ENCODE data around the gene TAF4B. TPM values are rescaled to one million over a fixed set of nuclear protein-coding genes. Genes with fewer than 3 reads are reported as not detected.

TAF4B gene
- polyA plus RNA-seq, 1 donor from 2014 or later = 0.38 TPM

DNA sequence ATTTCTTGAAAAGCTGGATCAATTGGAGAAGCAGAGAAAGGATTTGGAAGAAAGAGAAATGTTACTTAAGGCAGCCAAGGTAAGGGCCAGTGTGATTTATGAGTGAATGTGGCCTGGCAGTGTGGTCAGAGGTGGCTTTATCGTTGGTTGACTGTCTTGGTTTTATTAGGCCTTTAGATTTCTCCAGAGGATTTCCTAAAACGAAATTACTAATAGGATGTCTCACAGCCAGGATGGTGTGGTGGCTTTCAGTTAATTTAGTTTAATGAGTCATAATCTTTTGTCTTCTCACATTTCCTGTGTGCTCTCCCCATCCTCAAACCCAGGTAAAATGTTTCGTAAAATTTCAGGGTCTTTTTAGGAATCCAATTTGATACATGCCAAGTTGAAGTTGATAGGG lies 100.8 kb downstream of the TAF4B start:
- Histone ChIP-seq H3K36me3 (ENCODE audit: insufficient read depth, low read length) (no peaks in the 10 kb centered on the region), H3K9ac (ENCODE audit: low read length) (no peak overlapping the region), H2AFZ (ENCODE audit: low read depth, low read length) (no peak overlapping the region), H3K27me3 (ENCODE audit: insufficient read depth, low read depth, low read length) (no peaks in the 10 kb centered on the region), H3K9me2 (ENCODE audit: insufficient read depth, low read length) (no peaks in the 10 kb centered on the region), H3F3A (ENCODE audit: insufficient read depth, low read length, poor library complexity, severe bottlenecking) (no peaks in the 10 kb centered on the region), H3K27ac (ENCODE audit: low read length) (no peak overlapping the region), H3K79me2 (replicated peaks; ENCODE audit: insufficient read depth, low read length) (no peaks in the 10 kb centered on the region), H4K20me1 (ENCODE audit: insufficient read depth) (no peaks in the 10 kb centered on the region), H3K4me3 (ENCODE audit: low read length) (no peak overlapping the region), H3K9me3 (ENCODE audit: low read length) (no peaks in the 10 kb centered on the region), H3K4me2 (ENCODE audit: low read length) (no peak overlapping the region)
- no peak for TF ChIP-seq TAF1 (IDR thresholded peaks at IDR 0.05; ENCODE audit: low read depth)
- TF ChIP-seq POLR2AphosphoS5 (IDR thresholded peaks at IDR 0.05) = no peak
- no peak for TF ChIP-seq EP300 (conservative IDR thresholded peaks at IDR 0.05; ENCODE audit: poor library complexity, severe bottlenecking)
- TF ChIP-seq EZH2 (IDR thresholded peaks at IDR 0.05; ENCODE audit: borderline replicate concordance, insufficient read depth, low read length, poor library complexity, severe bottlenecking) = no peak
- no peak for TF ChIP-seq SMC3 (conservative IDR thresholded peaks at IDR 0.05; ENCODE audit: poor library complexity)
- TF ChIP-seq MXI1 (conservative IDR thresholded peaks at IDR 0.05; ENCODE audit: poor library complexity, severe bottlenecking) = no peak
- TF ChIP-seq, protein P1, sequence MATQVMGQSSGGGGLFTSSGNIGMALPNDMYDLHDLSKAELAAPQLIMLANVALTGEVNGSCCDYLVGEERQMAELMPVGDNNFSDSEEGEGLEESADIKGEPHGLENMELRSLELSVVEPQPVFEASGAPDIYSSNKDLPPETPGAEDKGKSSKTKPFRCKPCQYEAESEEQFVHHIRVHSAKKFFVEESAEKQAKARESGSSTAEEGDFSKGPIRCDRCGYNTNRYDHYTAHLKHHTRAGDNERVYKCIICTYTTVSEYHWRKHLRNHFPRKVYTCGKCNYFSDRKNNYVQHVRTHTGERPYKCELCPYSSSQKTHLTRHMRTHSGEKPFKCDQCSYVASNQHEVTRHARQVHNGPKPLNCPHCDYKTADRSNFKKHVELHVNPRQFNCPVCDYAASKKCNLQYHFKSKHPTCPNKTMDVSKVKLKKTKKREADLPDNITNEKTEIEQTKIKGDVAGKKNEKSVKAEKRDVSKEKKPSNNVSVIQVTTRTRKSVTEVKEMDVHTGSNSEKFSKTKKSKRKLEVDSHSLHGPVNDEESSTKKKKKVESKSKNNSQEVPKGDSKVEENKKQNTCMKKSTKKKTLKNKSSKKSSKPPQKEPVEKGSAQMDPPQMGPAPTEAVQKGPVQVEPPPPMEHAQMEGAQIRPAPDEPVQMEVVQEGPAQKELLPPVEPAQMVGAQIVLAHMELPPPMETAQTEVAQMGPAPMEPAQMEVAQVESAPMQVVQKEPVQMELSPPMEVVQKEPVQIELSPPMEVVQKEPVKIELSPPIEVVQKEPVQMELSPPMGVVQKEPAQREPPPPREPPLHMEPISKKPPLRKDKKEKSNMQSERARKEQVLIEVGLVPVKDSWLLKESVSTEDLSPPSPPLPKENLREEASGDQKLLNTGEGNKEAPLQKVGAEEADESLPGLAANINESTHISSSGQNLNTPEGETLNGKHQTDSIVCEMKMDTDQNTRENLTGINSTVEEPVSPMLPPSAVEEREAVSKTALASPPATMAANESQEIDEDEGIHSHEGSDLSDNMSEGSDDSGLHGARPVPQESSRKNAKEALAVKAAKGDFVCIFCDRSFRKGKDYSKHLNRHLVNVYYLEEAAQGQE (IDR thresholded peaks at IDR 0.05; ENCODE audit: borderline replicate concordance) = no peak
- TF ChIP-seq, protein P2, sequence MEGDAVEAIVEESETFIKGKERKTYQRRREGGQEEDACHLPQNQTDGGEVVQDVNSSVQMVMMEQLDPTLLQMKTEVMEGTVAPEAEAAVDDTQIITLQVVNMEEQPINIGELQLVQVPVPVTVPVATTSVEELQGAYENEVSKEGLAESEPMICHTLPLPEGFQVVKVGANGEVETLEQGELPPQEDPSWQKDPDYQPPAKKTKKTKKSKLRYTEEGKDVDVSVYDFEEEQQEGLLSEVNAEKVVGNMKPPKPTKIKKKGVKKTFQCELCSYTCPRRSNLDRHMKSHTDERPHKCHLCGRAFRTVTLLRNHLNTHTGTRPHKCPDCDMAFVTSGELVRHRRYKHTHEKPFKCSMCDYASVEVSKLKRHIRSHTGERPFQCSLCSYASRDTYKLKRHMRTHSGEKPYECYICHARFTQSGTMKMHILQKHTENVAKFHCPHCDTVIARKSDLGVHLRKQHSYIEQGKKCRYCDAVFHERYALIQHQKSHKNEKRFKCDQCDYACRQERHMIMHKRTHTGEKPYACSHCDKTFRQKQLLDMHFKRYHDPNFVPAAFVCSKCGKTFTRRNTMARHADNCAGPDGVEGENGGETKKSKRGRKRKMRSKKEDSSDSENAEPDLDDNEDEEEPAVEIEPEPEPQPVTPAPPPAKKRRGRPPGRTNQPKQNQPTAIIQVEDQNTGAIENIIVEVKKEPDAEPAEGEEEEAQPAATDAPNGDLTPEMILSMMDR (IDR thresholded peaks at IDR 0.05; ENCODE audit: poor library complexity, severe bottlenecking) = no peak
- no peak for TF ChIP-seq RAD21 (conservative IDR thresholded peaks at IDR 0.05)

DNA sequence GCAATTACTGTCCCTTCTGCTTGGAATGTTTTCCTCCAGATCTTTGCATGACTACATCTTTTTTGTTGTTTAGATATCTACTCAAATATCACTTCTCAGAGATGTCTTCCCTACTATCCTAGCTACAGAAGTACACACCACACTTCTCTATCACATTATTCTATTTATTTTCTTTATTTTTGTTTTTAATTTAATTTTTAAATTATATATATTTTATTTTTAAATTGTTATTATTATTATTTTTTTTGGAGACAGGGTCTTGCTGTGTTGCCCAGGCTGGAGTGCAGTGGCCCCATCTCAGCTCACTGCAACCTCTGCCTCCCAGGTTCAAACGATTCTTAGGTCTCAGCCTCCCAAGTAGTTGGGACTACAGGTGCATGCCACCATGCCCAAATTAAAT lies 106.7 kb downstream of the TAF4B start:
- TF ChIP-seq, protein P1 (IDR thresholded peaks at IDR 0.05; ENCODE audit: borderline replicate concordance) = no peak
- no peak for TF ChIP-seq EP300 (conservative IDR thresholded peaks at IDR 0.05; ENCODE audit: poor library complexity, severe bottlenecking)
- TF ChIP-seq POLR2AphosphoS5 (IDR thresholded peaks at IDR 0.05) = no peak
- TF ChIP-seq SMC3 (conservative IDR thresholded peaks at IDR 0.05; ENCODE audit: poor library complexity) = no peak
- TF ChIP-seq EZH2 (IDR thresholded peaks at IDR 0.05; ENCODE audit: borderline replicate concordance, insufficient read depth, low read length, poor library complexity, severe bottlenecking) = no peak
- TF ChIP-seq, protein P2 (IDR thresholded peaks at IDR 0.05; ENCODE audit: poor library complexity, severe bottlenecking) = no peak
- TF ChIP-seq MXI1 (conservative IDR thresholded peaks at IDR 0.05; ENCODE audit: poor library complexity, severe bottlenecking) = no peak
- Histone ChIP-seq H4K20me1 (ENCODE audit: insufficient read depth) (no peaks in the 10 kb centered on the region), H3F3A (ENCODE audit: insufficient read depth, low read length, poor library complexity, severe bottlenecking) (no peaks in the 10 kb centered on the region), H2AFZ (ENCODE audit: low read depth, low read length) (no peak overlapping the region), H3K9ac (ENCODE audit: low read length) (no peak overlapping the region), H3K79me2 (replicated peaks; ENCODE audit: insufficient read depth, low read length) (no peaks in the 10 kb centered on the region), H3K4me3 (ENCODE audit: low read length) (no peak overlapping the region), H3K9me2 (ENCODE audit: insufficient read depth, low read length) (no peaks in the 10 kb centered on the region), H3K9me3 (ENCODE audit: low read length) (no peaks in the 10 kb centered on the region), H3K27me3 (ENCODE audit: insufficient read depth, low read depth, low read length) (no peaks in the 10 kb centered on the region), H3K36me3 (ENCODE audit: insufficient read depth, low read length) (no peaks in the 10 kb centered on the region), H3K27ac (ENCODE audit: low read length) (no peak overlapping the region), H3K4me2 (ENCODE audit: low read length) (no peak overlapping the region)
